HEK293T (cell line): ENCODE data around the gene ZIC1.

Source experiments
- CTCF ChIA-PET: fragments of 350-600 bp; formaldehyde crosslinking; extraction: SDS; loops from one replicate; lab custom pipeline; 2021; ENCODE audit warnings: antibody characterized with exemption, inconsistent platforms; lab: Yijun Ruan, JAX
- POLR2A ChIA-PET: fragments of 350-600 bp; formaldehyde crosslinking; extraction: SDS; loops from one replicate; lab custom pipeline; 2020; ENCODE audit warnings: antibody characterized with exemption, inconsistent platforms; lab: Yijun Ruan, JAX
- DNase-seq: peaks from one replicate; pipeline ENCODE4 v3.0.0; 2012; ENCODE audit warnings: mixed read lengths; ENCODE audit errors: extremely low spot score
- ARNT ChIP-seq: fragments of 450-650 bp; IDR thresholded peaks from 2 replicates; pipeline ENCODE4 v1.6.1; 2017; ENCODE audit warnings: mild to moderate bottlenecking
- BHLHE40 ChIP-seq: fragments of 450-650 bp; IDR thresholded peaks from 2 replicates; pipeline ENCODE4 v1.6.1; 2016; ENCODE audit warnings: mild to moderate bottlenecking, moderate library complexity, borderline replicate concordance
- CTBP1 ChIP-seq: fragments of 450-650 bp; IDR thresholded peaks from 2 replicates; pipeline ENCODE4 v1.6.1; 2016; ENCODE audit warnings: borderline replicate concordance
- ELF4 ChIP-seq: fragments of 450-650 bp; IDR thresholded peaks from 2 replicates; pipeline ENCODE4 v1.6.1; 2017; ENCODE audit warnings: antibody characterized with exemption
- FOXA1 ChIP-seq: fragments of 450-650 bp; IDR thresholded peaks from 2 replicates; pipeline ENCODE4 v1.6.1; 2016; ENCODE audit warnings: mild to moderate bottlenecking
- FOXK2 ChIP-seq: fragments of 450-650 bp; IDR thresholded peaks from 2 replicates; pipeline ENCODE4 v1.6.1; 2016; ENCODE audit warnings: mild to moderate bottlenecking
- FOXM1 ChIP-seq: fragments of 450-650 bp; IDR thresholded peaks from 2 replicates; pipeline ENCODE4 v1.6.1; 2017; ENCODE audit warnings: mild to moderate bottlenecking, borderline replicate concordance
- HDGF ChIP-seq: fragments of 450-650 bp; IDR thresholded peaks from 2 replicates; pipeline ENCODE4 v1.6.1; 2017; ENCODE audit warnings: antibody characterized with exemption, borderline replicate concordance
- L3MBTL2 ChIP-seq: fragments of 450-650 bp; conservative IDR thresholded peaks from 2 replicates; pipeline ENCODE4 v1.6.1; 2016; ENCODE audit warnings: mild to moderate bottlenecking
- LEF1 ChIP-seq: fragments of 450-650 bp; IDR thresholded peaks from 2 replicates; pipeline ENCODE4 v1.6.1; 2017; ENCODE audit warnings: mild to moderate bottlenecking, borderline replicate concordance
- NFRKB ChIP-seq: fragments of 450-650 bp; IDR thresholded peaks from 2 replicates; pipeline ENCODE4 v1.6.1; 2016; ENCODE audit warnings: mild to moderate bottlenecking, moderate library complexity
- PKNOX1 ChIP-seq: fragments of 450-650 bp; IDR thresholded peaks from 2 replicates; pipeline ENCODE4 v1.6.1; 2016
- SP1 ChIP-seq: fragments of 450-650 bp; IDR thresholded peaks from 2 replicates; pipeline ENCODE4 v1.6.1; 2017
- SUZ12 ChIP-seq: fragments of 450-650 bp; IDR thresholded peaks from 2 replicates; pipeline ENCODE4 v1.6.1; 2016; ENCODE audit warnings: mild to moderate bottlenecking
- TARDBP ChIP-seq: fragments of 450-650 bp; IDR thresholded peaks from 2 replicates; pipeline ENCODE4 v1.6.1; 2016
- ZNF384 ChIP-seq: fragments of 450-650 bp; IDR thresholded peaks from 2 replicates; pipeline ENCODE4 v1.6.1; 2016

ZIC1 gene

DNA sequence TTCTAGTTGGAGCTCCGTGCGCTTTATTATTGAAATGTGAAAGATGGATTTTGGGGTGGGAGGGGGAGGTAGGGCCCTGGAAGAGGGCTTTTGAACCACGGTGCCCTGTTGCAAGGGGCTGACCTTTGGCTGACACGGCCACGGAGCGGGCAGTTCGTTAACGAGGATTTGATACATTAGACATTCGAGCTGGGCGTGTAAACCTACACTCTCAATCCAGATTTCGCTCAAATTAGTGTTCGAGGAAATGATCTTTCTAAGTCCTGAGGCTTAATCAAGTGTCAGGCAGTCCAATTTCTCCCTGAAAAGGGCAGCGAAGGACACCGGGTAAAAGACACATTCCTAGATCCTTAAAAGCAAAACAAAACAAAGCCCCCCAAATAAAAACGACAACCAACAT lies 13.0 kb downstream of the ZIC1 start:
- ChIA-PET CTCF (no interaction called here), POLR2A (no interaction called here)
- DNase-seq = no peak
- no peak for TF ChIP-seq HDGF
- TF ChIP-seq TARDBP = no peak
- no peak for TF ChIP-seq FOXK2
- no peak for TF ChIP-seq ARNT

DNA sequence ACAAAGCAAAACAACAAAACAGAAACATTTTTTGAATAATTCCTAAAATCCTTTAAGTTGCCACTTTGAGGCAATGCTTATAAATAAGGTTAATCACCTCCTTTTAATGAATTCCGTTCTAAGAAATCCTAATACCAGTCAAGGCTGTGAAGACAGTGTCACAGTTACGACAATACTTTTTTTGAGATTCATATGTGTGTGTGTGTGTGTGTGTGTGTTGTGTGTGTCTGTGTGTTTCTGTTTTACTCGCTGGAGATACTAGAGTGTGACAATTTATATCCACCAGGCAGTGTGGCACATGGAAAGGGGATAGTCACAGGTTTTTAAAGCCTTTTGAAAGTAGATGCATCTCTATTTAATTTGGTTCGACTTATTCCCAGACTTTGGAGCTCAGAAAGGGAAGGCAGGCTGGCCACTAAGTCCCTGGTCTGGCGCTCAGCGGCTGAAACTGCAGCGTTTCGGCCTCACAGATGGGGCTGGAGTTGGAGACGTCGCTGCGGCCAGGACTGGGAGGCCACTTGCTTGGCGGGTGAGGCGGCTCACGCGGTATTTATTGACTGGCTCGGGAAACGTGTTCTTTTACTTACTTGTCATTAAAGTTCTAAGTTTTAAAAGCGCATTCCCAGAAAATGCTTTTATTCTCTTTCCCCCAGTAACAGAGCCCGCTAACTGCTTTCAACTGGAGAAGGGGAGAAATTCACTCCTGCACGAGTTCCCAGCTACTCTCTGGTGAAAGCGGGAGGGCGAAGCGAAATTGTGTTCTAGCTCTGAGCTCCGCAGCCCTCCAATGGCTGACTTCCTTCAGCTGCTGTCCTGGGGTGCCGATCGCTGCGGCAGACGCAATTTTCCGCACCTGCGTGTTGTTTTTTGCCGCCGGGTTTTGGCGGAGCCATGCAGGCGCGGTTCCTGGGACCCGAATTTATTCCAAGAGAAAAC lies 13.7 kb downstream of the ZIC1 start:
- TF ChIP-seq BHLHE40 (no peak), SP1 (no peak), FOXA1 (no peak), FOXK2 (no peak), TARDBP (no peak), NFRKB (no peak), SUZ12 (no peak), HDGF (no peak), FOXM1 (no peak), CTBP1 (no peak), L3MBTL2 (no peak), ARNT (no peak), LEF1 (no peak)
- CTCF ChIA-PET = no interaction called here
- POLR2A ChIA-PET = no interaction called here
- DNase-seq = no peak

DNA sequence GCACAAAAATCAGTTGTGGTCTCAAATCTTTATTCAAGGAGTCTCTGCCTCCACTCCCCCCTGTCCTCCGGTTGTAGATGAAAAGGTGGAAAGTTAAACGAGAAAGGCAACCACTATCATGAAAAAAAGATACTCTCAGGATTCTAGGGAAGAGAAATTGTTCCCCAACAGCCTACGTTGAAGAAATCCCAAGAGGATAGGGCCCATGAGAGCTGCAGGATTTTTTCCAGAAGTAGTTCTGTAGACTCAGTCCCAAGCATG lies 14.3 kb downstream of the ZIC1 start:
- POLR2A ChIA-PET = no interaction called here
- CTCF ChIA-PET = interaction anchor here (0.7 kb wide), 1 partner anchor 1745 kb away, joined by 3 read pairs; no protein-coding TSS in a partner anchor
- no peak for TF ChIP-seq ELF4
- no peak for TF ChIP-seq BHLHE40
- no peak for TF ChIP-seq CTBP1
- TF ChIP-seq ZNF384 = no peak
- TF ChIP-seq HDGF = no peak
- no peak for TF ChIP-seq ARNT
- no peak for TF ChIP-seq PKNOX1
- no peak for TF ChIP-seq FOXK2
- no peak for TF ChIP-seq SUZ12
- no peak for TF ChIP-seq FOXM1
- TF ChIP-seq FOXA1 = no peak
- no peak for TF ChIP-seq TARDBP
- TF ChIP-seq NFRKB = no peak
- DNase-seq = no peak

- TF ChIP-seq TARDBP (no peak), SUZ12 (no peak)
- POLR2A ChIA-PET = no interaction called here
- CTCF ChIA-PET = interaction anchor here (0.7 kb wide), 1 partner anchor 1745 kb away, joined by 3 read pairs; no protein-coding TSS in a partner anchor
- no peak for DNase-seq
Measured at GRCh38 chr3:147423798-147424580, 14.8 kb downstream of the ZIC1 start.

- TF ChIP-seq FOXM1 (no peak), ARNT (no peak), L3MBTL2 (no peak), BHLHE40 (no peak), HDGF (no peak), NFRKB (no peak), SP1 (no peak), PKNOX1 (no peak), FOXA1 (no peak), SUZ12 (no peak), ELF4 (no peak), FOXK2 (no peak), LEF1 (no peak), ZNF384 (no peak), TARDBP (no peak), CTBP1 (no peak)
- ChIA-PET CTCF (no interaction called here), POLR2A (no interaction called here)
- DNase-seq = no peak
Measured at GRCh38 chr3:147424581-147425387, 15.6 kb downstream of the ZIC1 start.

- no peak for DNase-seq
- TF ChIP-seq TARDBP = no peak
- TF ChIP-seq BHLHE40 = no peak
- TF ChIP-seq ARNT = no peak
- TF ChIP-seq LEF1 = no peak
- no peak for TF ChIP-seq SP1
- TF ChIP-seq FOXM1 = no peak
- TF ChIP-seq NFRKB = no peak
- no peak for TF ChIP-seq L3MBTL2
- TF ChIP-seq PKNOX1 = no peak
- TF ChIP-seq ZNF384 = no peak
- no peak for TF ChIP-seq FOXK2
- TF ChIP-seq SUZ12 = no peak
- TF ChIP-seq HDGF = no peak
- no peak for TF ChIP-seq CTBP1
- no peak for TF ChIP-seq FOXA1
- no peak for TF ChIP-seq ELF4
- ChIA-PET CTCF (no interaction called here), POLR2A (no interaction called here)
Measured at GRCh38 chr3:147425388-147425850, 16.3 kb downstream of the ZIC1 start.
